A204.1 (cell line): ENCODE data around the gene TP53BP1.

ENCODE experiments used
- FAIRE-seq: peaks from 2 replicates; lab custom pipeline; 2012; peaks lifted over from hg19 to GRCh38; lab: Jason Lieb, UNC

Gene TP53BP1

GRCh38 chr15:43489191-43489590, 3.8 kb downstream of the TP53BP1 start:
- FAIRE-seq = no peak

DNA sequence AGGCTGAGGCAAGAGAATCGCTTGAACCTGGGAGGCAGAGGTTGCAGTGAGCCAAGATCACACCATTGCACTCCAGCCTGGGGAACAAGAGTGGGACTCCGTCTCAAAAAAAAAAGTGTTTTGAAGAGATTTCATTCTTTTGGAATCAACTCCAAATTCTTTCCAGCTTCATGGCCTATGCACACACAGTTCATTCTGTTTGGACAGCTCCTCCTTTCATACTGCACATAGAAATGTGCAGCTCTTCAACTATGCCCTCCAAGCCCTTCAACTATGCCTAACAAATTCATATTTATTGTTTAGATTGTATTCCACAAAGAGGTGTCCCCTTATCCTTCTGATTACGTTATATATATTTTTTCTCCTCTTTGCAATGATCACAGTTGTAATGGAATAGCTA, 4.2 kb downstream of the TP53BP1 start:
- no peak for FAIRE-seq

DNA sequence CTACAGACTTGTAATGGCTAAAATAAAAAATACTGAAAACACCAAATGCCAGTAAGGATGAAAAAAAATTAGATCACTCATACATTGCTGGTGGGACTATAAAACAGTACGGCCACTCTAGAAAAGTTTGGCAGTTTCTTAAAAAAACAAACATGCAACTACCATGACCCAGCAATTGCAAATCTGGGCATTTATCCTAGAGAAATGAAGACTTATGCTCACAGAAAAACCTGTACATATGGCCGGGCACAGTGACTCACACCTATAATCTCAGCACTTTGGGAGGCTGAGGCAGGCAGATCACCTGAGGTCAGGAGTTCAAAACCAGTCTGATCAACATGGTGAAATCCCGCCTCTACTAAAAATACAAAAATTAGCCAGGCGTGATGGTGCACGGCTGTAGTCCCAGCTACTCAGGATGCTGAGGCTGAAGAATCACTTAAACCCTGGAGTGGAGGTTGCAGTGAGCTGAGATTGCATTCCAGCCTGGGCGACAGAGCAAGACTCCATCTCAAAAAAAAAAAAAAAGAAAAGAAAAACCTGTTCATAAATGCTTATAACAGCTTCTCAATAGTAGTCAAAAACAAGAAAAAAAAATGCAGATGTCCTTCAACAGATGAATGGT, 5.6 kb downstream of the TP53BP1 start:
- no peak for FAIRE-seq

DNA sequence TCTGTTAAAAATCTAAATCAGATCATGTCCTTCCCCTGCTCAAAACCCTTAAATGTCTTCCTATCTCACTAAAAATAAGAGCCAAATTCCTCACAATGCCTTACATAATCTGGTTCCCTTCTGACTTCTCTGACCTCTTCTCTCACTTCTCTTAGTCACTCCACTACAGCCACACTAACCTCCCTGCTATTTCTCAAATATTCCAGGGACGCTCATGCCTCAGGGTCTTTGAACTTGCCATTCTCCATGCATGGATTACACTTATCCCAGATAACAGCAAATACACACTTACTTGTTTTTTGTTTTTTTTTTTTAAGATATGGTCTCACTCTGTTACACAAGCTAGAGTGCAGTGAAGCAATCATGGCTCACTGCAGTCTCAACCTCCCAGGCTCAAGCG, 8.5 kb downstream of the TP53BP1 start:
- no peak for FAIRE-seq

DNA sequence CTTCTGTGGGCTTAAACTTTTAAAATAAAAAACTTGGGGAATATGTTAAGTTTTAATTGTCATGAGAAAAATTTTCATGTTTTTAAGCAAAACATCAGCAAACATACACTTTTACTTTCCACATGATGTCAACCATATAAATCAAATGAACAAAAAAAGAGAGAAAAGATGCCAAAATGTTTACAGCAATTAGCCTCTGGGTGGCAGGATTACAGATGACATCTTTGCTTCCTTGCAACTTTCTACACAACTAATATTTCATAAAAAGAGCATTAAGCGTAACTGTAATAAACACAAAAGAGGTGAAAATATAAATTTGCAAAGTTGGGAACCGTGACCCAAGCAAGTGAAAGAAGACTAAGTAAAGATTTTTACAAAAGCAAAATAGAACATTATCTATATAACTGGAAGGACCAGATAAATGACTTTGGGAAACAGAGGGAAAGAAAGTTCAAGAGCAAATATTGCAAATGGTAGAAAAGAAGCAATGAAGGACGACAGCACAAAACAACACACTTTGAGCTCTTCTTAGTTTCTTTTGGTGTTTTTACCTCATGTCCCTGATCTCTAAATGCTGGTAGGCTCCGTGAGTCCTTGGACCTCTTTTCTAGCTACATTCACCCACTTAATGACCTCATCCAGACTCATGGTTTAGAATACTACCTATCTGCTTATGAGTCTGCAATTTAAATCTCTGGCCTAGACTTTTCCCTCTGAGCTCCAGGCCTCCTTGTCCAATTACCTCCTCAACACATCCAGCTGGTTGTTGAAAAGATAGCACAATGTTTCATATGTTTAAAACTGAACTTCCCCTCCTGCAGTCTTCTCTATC, 9.4 kb downstream of the TP53BP1 start:
- FAIRE-seq = peak; percentile 73

DNA sequence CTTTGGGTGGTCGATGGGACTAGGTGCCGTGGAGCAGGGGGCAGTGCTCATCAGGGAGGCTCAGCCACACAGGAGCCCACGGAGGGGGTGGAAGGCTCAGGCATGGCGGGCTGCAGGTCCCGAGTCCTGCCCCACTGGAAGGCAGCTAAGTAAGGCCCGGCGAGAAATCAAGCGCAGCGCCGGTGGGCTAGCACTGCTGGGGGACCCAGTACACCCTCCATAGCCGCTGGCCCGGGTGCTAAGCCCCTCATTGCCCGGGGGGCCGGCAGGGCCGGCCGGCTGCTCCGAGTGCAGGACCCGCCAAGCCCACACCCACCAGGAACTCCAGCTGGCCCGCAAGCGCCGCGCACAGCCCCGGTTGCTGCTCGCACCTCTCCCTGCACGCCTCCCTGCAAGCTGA, 19.1 kb downstream of the TP53BP1 start:
- no peak for FAIRE-seq

DNA sequence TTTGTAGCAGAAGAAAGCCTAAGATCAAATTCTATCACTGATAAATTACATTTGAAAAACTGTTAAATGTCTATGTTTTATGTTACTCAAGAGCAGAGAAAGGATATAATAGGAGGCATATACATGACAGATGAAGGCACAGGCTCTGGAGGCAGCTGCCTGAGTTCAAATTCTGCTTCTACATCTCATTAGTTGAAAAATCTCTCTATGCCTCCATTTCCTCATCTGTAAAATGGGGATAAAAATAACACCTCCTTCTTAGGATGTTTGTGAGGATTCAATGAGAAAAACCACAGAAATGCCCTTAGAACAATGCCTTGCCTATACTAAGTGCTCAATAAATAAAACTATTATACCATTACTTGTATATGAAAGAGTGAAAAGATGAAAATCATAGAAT, 21.0 kb downstream of the TP53BP1 start:
- FAIRE-seq = no peak

DNA sequence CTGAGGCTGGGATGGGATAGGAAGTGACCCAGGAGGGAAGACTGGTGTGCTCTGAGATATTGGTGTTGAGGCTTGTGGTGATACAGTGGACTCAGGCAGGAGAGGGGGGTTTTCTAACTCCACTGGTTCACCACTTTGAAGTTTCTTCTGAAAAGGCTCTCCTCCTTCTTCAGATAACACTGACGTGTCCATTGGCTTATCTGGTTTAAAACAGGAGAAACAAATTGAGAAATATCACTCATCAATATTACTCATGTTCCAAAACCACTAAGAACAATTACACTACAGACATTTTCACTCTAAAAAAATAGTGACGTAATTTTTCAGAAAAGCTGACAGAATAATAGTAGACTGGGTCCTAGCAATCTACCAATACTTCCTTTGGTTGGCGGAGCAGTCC, 23.1 kb downstream of the TP53BP1 start:
- no peak for FAIRE-seq

DNA sequence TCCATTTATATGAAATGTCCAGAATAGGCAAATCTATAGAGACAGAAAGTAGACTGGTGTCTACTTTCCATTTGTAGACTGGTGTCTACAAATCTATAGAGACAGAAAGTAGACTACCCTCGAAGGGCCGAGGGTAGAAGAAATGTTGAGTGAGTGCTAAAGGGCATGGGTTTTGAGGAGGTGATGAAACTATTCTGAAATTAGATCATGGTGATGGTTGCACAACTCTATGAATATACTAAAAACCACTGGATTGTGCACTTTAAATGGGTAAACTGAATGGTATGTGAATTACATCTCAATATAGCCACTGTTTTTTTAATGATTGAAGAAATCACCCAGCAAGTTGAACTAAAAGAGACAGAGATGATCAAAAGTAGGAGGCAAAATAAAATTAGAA, 27.9 kb downstream of the TP53BP1 start:
- FAIRE-seq = no peak

DNA sequence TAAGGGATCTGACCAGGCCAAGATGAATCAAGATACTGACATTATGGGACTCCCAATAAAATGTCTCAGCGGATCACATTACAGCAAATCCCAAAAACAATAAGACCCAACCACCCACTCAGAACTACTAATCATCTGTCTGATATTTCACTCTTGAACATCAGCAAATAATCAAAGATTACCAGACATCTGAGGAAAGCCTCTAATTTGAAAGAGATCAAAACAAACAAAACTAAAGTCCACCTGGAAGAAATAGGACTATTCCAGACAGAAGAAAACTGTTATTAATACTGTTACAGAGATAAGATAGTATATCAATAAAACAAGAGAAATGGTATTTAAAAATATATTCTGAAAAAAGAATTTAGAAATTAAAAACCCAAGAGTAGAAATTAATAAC, 29.0 kb downstream of the TP53BP1 start:
- FAIRE-seq = no peak

GRCh38 chr15:43463507-43463906, 29.4 kb downstream of the TP53BP1 start:
- no peak for FAIRE-seq

- no peak for FAIRE-seq
These were observed 43.0 kb downstream of the TP53BP1 start for GRCh38 chr15:43449981-43450380.

GRCh38 chr15:43446344-43446743, 46.6 kb downstream of the TP53BP1 start:
- no peak for FAIRE-seq

DNA sequence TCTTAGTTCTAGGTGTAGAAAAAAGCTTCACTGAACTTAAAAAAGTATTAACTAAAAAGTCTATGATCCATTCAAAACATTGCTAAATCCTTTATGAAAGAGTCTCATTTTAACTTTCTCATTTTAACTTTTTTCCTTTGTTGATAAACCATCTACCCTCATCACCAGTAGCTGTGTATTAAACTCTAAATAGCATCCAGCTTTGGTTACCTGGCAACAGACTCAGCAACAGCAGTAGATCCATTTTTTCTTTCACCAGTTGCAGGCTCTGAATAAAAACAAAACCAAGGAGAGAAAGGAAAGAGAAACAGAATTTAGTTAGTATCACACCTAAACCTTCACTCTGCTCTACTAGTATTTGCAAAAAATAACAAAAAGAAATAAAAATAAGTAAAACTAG, 51.6 kb downstream of the TP53BP1 start:
- FAIRE-seq = no peak

GRCh38 chr15:43440721-43441281, 52.2 kb downstream of the TP53BP1 start:
- FAIRE-seq = no peak

GRCh38 chr15:43439268-43439667, 53.7 kb downstream of the TP53BP1 start:
- FAIRE-seq = no peak

DNA sequence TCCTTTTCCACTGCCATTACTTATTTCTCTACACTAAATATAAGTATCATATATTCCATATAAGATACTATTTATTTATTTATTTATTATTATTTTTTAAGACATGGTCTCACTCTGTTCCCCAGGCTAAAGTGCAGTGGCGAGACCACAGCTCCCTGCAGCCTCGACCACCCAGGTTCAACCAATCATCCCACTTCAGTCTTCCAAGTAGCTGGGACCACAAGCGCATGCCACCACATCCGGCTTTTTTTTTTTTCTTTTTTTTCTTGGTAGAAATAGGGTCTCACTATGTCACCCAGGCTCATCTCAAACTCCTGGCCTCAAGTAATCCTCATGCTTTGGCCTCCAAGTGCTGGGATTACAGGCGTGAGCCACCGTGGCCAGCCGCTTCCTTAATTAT, 56.6 kb downstream of the TP53BP1 start:
- no peak for FAIRE-seq

GRCh38 chr15:43434446-43434845, 58.5 kb downstream of the TP53BP1 start:
- FAIRE-seq = no peak

DNA sequence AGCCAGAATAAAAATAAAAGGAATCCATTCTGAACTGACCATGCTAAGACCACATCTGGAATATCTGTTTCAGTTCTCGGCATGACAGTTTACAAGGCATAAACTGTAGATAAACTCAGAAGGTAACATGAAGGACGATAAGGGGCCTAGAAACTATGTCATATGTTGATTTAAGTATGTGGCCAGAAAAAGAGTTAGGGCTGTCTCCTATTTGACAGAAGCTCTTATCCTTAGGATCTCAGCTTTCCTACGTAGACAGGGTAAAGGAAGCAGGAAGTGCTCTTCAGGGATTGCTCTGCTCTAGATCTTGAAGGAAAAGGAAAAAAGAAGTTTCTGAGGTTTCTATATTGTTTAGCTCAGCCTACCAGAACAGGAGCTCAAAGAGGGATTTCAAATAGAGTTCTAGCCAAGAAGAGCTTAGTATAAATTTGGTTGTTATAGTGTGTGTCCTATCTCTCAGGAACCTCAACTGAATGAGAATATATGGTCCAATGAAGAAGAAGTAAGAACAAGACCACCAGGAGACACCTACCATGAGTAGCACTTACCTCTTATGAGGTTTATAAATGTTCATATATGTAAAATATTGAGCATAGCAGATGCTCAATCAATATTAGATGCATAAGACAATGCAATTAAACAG, 59.2 kb downstream of the TP53BP1 start:
- FAIRE-seq = no peak

- no peak for FAIRE-seq
These were observed 59.8 kb downstream of the TP53BP1 start for GRCh38 chr15:43433165-43433564.

GRCh38 chr15:43429687-43430086, 63.3 kb downstream of the TP53BP1 start:
- no peak for FAIRE-seq

GRCh38 chr15:43423793-43424192, 69.2 kb downstream of the TP53BP1 start:
- no peak for FAIRE-seq

- no peak for FAIRE-seq
These were observed 72.1 kb downstream of the TP53BP1 start for GRCh38 chr15:43420876-43421275.
